Endothelial cell (in vitro differentiated cells): ENCODE results near the gene PLAGL1. TPM values are rescaled to one million over a fixed set of nuclear protein-coding genes. Genes with fewer than 3 reads are reported as not detected.

Experiments used
- DNase-seq: peaks from one replicate; pipeline ENCODE4 v3.0.0; 2021; ENCODE audit warnings: low spot score
- H3K27ac Mint-ChIP-seq: one replicate; pipeline ENCODE4 v1.8.0; 2021; ENCODE audit warnings: mixed read lengths, inconsistent platforms; ENCODE audit not compliant: unreplicated experiment
- H3K27me3 Mint-ChIP-seq: one replicate; pipeline ENCODE4 v1.8.0; 2021; ENCODE audit warnings: mild to moderate bottlenecking, moderate library complexity, mixed read lengths, inconsistent platforms; ENCODE audit not compliant: unreplicated experiment
- H3K36me3 Mint-ChIP-seq: one replicate; pipeline ENCODE4 v1.8.0; 2021; ENCODE audit warnings: mild to moderate bottlenecking, low read depth, mixed read lengths, inconsistent platforms; ENCODE audit not compliant: unreplicated experiment
- H3K4me1 Mint-ChIP-seq: one replicate; pipeline ENCODE4 v1.8.0; 2021; ENCODE audit warnings: mild to moderate bottlenecking, mixed read lengths, inconsistent platforms; ENCODE audit not compliant: unreplicated experiment
- H3K4me3 Mint-ChIP-seq: one replicate; pipeline ENCODE4 v1.8.0; 2021; ENCODE audit warnings: mild to moderate bottlenecking, mixed read lengths, inconsistent platforms; ENCODE audit not compliant: unreplicated experiment
- H3K9me3 Mint-ChIP-seq: one replicate; pipeline ENCODE4 v1.8.0; 2021; ENCODE audit warnings: mixed read lengths, inconsistent platforms; ENCODE audit not compliant: unreplicated experiment
- CTCF ChIP-seq: fragments of 200-600 bp; sonication (generic); IDR thresholded peaks from one replicate; pipeline ENCODE4 v1.5.0; 2021; ENCODE audit warnings: antibody characterized with exemption; ENCODE audit not compliant: unreplicated experiment
- total RNA-seq: library from RNA; stranded (reverse); fragmentation: NEBNext Ultra II Directional; extraction: Animal tissue kit (Norgen Biotek cat#: 25700); gene quantifications from one replicate; pipeline ENCODE4 v1.2.1, GENCODE V29; 2021; ENCODE audit not compliant: unreplicated experiment

The PLAGL1 gene
- total RNA-seq, 1 donor from 2014 or later: 294 TPM

GRCh38 chr6:144035416-144035815, 27.4 kb upstream of the PLAGL1 start:
- no peak overlapping the region for H3K27ac Mint-ChIP-seq
- H3K4me1 Mint-ChIP-seq: no peaks in the 10 kb centered on the region
- no peaks in the 10 kb centered on the region for H3K36me3 Mint-ChIP-seq
- TF ChIP-seq CTCF: no peak
- no peak overlapping the region for H3K4me3 Mint-ChIP-seq
- DNase-seq: no peak
- no peaks in the 10 kb centered on the region for H3K9me3 Mint-ChIP-seq
- no peaks in the 10 kb centered on the region for H3K27me3 Mint-ChIP-seq

GRCh38 chr6:144033816-144034735, 26.0 kb upstream of the PLAGL1 start:
- no peak for TF ChIP-seq CTCF
- Mint-ChIP-seq H3K9me3 (no peaks in the 10 kb centered on the region), H3K4me1 (no peaks in the 10 kb centered on the region), H3K27ac (no peak overlapping the region), H3K36me3 (no peaks in the 10 kb centered on the region), H3K4me3 (no peak overlapping the region), H3K27me3 (no peaks in the 10 kb centered on the region)
- no peak for DNase-seq

GRCh38 chr6:144029452-144029851, 21.4 kb upstream of the PLAGL1 start:
- TF ChIP-seq CTCF: no peak
- Mint-ChIP-seq H3K9me3 (no peaks in the 10 kb centered on the region), H3K4me1 (no peaks in the 10 kb centered on the region), H3K4me3 (no peak overlapping the region), H3K27me3 (no peaks in the 10 kb centered on the region), H3K36me3 (no peaks in the 10 kb centered on the region), H3K27ac (no peak overlapping the region)
- no peak for DNase-seq

- Mint-ChIP-seq H3K4me1 (no peaks in the 10 kb centered on the region), H3K27me3 (no peaks in the 10 kb centered on the region), H3K27ac (no peak overlapping the region), H3K9me3 (no peaks in the 10 kb centered on the region), H3K36me3 (no peaks in the 10 kb centered on the region), H3K4me3 (no peak overlapping the region)
- TF ChIP-seq CTCF: no peak
- DNase-seq: no peak
These were observed 20.0 kb upstream of the PLAGL1 start for GRCh38 chr6:144027932-144028587.

- Mint-ChIP-seq H3K27me3 (no peaks in the 10 kb centered on the region), H3K4me3 (no peak overlapping the region), H3K9me3 (no peaks in the 10 kb centered on the region), H3K27ac (no peak overlapping the region), H3K36me3 (no peaks in the 10 kb centered on the region), H3K4me1 (no peaks in the 10 kb centered on the region)
- TF ChIP-seq CTCF: no peak
- no peak for DNase-seq
These were observed 15.2 kb upstream of the PLAGL1 start for GRCh38 chr6:144023216-144023615.
